CD4-positive, alpha-beta T cell treated with Interleukin-21 for 1 hour (primary cell): ENCODE data around the gene OMG.
"Not testable (repeated sequence)": the region's sequence is repeated elsewhere in the genome, so short reads cannot be mapped to it uniquely, and the experiment has no call there.

ENCODE experiments used
- DNase-seq: peaks from one replicate; pipeline ENCODE4 v3.0.0-alpha.2; 2020

Gene OMG

GRCh38 chr17:31307640-31308039 is 10.6 kb upstream of the OMG start:
- DNase-seq: no peak

- no peak for DNase-seq
These were observed 2.6 kb upstream of the OMG start for GRCh38 chr17:31299624-31300023.

- DNase-seq: no peak
These were observed 897 bp downstream of the OMG start for GRCh38 chr17:31296142-31296541.

- DNase-seq: no peak
These were observed 1.6 kb downstream of the OMG start for GRCh38 chr17:31295489-31295871.

GRCh38 chr17:31294820-31295488 is 2.1 kb downstream of the OMG start:
- no peak for DNase-seq

GRCh38 chr17:31294231-31294630 is 2.8 kb downstream of the OMG start:
- no peak for DNase-seq

- DNase-seq: no peak
These were observed 3.5 kb downstream of the OMG start for GRCh38 chr17:31293581-31293980.

- DNase-seq: no peak
These were observed 5.2 kb downstream of the OMG start for GRCh38 chr17:31291820-31292219.

- no peak for DNase-seq
These were observed 7.2 kb downstream of the OMG start for GRCh38 chr17:31289790-31290189.

GRCh38 chr17:31287932-31288331 is 9.1 kb downstream of the OMG start:
- DNase-seq: not testable (repeated sequence)

- no peak for DNase-seq
These were observed 10.5 kb downstream of the OMG start for GRCh38 chr17:31286587-31286986.

- no peak for DNase-seq
These were observed 13.2 kb downstream of the OMG start for GRCh38 chr17:31283841-31284240.

GRCh38 chr17:31281061-31281460 is 16.0 kb downstream of the OMG start:
- DNase-seq: no peak

GRCh38 chr17:31279401-31279800 is 17.6 kb downstream of the OMG start:
- no peak for DNase-seq

- DNase-seq: no peak
These were observed 21.9 kb downstream of the OMG start for GRCh38 chr17:31275116-31275515.

- no peak for DNase-seq
These were observed 22.8 kb downstream of the OMG start for GRCh38 chr17:31274252-31274651.

GRCh38 chr17:31273516-31273915 is 23.5 kb downstream of the OMG start:
- DNase-seq: no peak

GRCh38 chr17:31272803-31273202 is 24.2 kb downstream of the OMG start:
- no peak for DNase-seq

GRCh38 chr17:31272236-31272635 is 24.8 kb downstream of the OMG start:
- no peak for DNase-seq

GRCh38 chr17:31269578-31269983 is 27.5 kb downstream of the OMG start:
- DNase-seq: no peak

- DNase-seq: no peak
These were observed 27.9 kb downstream of the OMG start for GRCh38 chr17:31269036-31269577.

GRCh38 chr17:31266042-31266441 is 31.0 kb downstream of the OMG start:
- peak; percentile 31 for DNase-seq

- DNase-seq: not testable (repeated sequence)
These were observed 34.1 kb downstream of the OMG start for GRCh38 chr17:31262923-31263322.

GRCh38 chr17:31261601-31262000 is 35.4 kb downstream of the OMG start:
- DNase-seq: no peak

GRCh38 chr17:31260151-31260550 is 36.9 kb downstream of the OMG start:
- no peak for DNase-seq
